MCF 10A (cell line): ENCODE data around the gene PTPRE. TPM values are rescaled to one million over a fixed set of nuclear protein-coding genes. Genes with fewer than 3 reads are reported as not detected.

ENCODE experiments used
- BruUV-seq: library from RNA; stranded (reverse); fragments of 400-500 nt; replicated peaks from 2 replicates; lab custom pipeline; 2021; lab: Mats Ljungman, UMichigan
- CTCF ChIA-PET: fragments of 300-600 bp; sonication (Branson Sonifier 250); formaldehyde crosslinking; extraction: SDS; loops from one replicate; lab custom pipeline; 2021; ENCODE audit warnings: antibody characterized with exemption, inconsistent platforms; lab: Yijun Ruan, JAX
- POLR2A ChIA-PET: fragments of 300-600, 350-650 bp; sonication (Branson Sonifier 250); formaldehyde crosslinking; extraction: SDS; loops from one replicate; lab custom pipeline; 2020; ENCODE audit warnings: antibody characterized with exemption, inconsistent platforms; lab: Yijun Ruan, JAX
- DNase-seq: peaks from one replicate; pipeline ENCODE4 v3.0.0-alpha.2; 2018; ENCODE audit not compliant: unreplicated experiment
- H3K27ac Mint-ChIP-seq: one replicate; pipeline ENCODE4 v1.8.0; 2022; ENCODE audit warnings: mild to moderate bottlenecking, low read depth, mixed read lengths; ENCODE audit not compliant: unreplicated experiment
- H3K27me3 Mint-ChIP-seq: one replicate; pipeline ENCODE4 v1.8.0; 2022; ENCODE audit warnings: mixed read lengths; ENCODE audit not compliant: insufficient read depth, unreplicated experiment
- H3K36me3 Mint-ChIP-seq: one replicate; pipeline ENCODE4 v1.8.0; 2022; ENCODE audit warnings: mild to moderate bottlenecking, moderate library complexity, mixed read lengths; ENCODE audit not compliant: insufficient read depth, unreplicated experiment
- H3K4me1 Mint-ChIP-seq: one replicate; pipeline ENCODE4 v1.8.0; 2022; ENCODE audit warnings: mixed read lengths; ENCODE audit not compliant: insufficient read depth, unreplicated experiment
- H3K4me3 Mint-ChIP-seq: one replicate; pipeline ENCODE4 v1.8.0; 2022; ENCODE audit warnings: mild to moderate bottlenecking, moderate library complexity, mixed read lengths; ENCODE audit not compliant: unreplicated experiment
- H3K9me3 Mint-ChIP-seq: one replicate; pipeline ENCODE4 v1.8.0; 2022; ENCODE audit warnings: mixed read lengths; ENCODE audit not compliant: unreplicated experiment
- CTCF ChIP-seq: fragments of 200-600 bp; IDR thresholded peaks from one replicate; pipeline ENCODE4 v1.8.0; 2022; ENCODE audit warnings: antibody characterized with exemption, mild to moderate bottlenecking; ENCODE audit not compliant: unreplicated experiment
- intact Hi-C: fragments of 100-400 bp; cut with micrococcal nuclease; formaldehyde crosslinking; loops from 2 replicates; pipeline ENCODE4 v1.14.1; 2022
- total RNA-seq: library from RNA; stranded (reverse); gene quantifications from 2 replicates; pipeline ENCODE4 v1.2.3, GENCODE V29; 2022

PTPRE gene
- total RNA-seq, 1 experiment from 2014 or later, result 34.6 TPM

- DNase-seq, result peak; percentile 77
- ChIA-PET POLR2A (interaction anchor here (0.5 to 7.0 kb wide), 18 partner anchors 9 to 1909 kb away, joined by 3 to 216 read pairs (median 4); partner anchors contain the start of genes MKI67 and PTPRE), CTCF (interaction anchor here (0.6 to 13.8 kb wide), 12 partner anchors 14 to 333 kb away, joined by 3 to 146 read pairs (median 3); no protein-coding TSS in a partner anchor)
- no peak for TF ChIP-seq CTCF
- Mint-ChIP-seq H3K4me1 (peaks cover 21% of the 10 kb centered on the region), H3K4me3 (peak overlapping the region; percentile 78), H3K27me3 (no peaks in the 10 kb centered on the region), H3K27ac (peak overlapping the region; percentile 91), H3K36me3 (peaks cover 36% of the 10 kb centered on the region), H3K9me3 (no peaks in the 10 kb centered on the region)
- TSS peak; percentile 96 for BruUV-seq
- intact Hi-C loops, result loop anchor here (1.0 kb wide), 2 partner anchors 16 to 21 kb away; no protein-coding TSS in a partner anchor
Measured at GRCh38 chr10:128047991-128048818, 141.3 kb downstream of the PTPRE start.

GRCh38 chr10:128048819-128049210, 141.9 kb downstream of the PTPRE start:
- TF ChIP-seq CTCF, result no peak
- Mint-ChIP-seq H3K27me3 (no peaks in the 10 kb centered on the region), H3K36me3 (peaks cover 36% of the 10 kb centered on the region), H3K27ac (peak overlapping the region; percentile 91), H3K4me1 (peaks cover 21% of the 10 kb centered on the region), H3K9me3 (no peaks in the 10 kb centered on the region), H3K4me3 (peak overlapping the region; percentile 78)
- no peak for DNase-seq
- BruUV-seq, result no TSS peak
- intact Hi-C loops, result loop anchor here (1.0 kb wide), 2 partner anchors 15 to 20 kb away; no protein-coding TSS in a partner anchor
- CTCF ChIA-PET, result interaction anchor here (0.9 to 13.8 kb wide), 9 partner anchors 14 to 334 kb away, joined by 3 to 146 read pairs (median 4); no protein-coding TSS in a partner anchor
- POLR2A ChIA-PET, result interaction anchor here (0.6 to 7.0 kb wide), 12 partner anchors 13 to 1909 kb away, joined by 3 to 216 read pairs (median 6); partner anchors contain the start of gene MKI67

- no TSS peak for BruUV-seq
- CTCF ChIA-PET, result interaction anchor here (0.9 to 13.8 kb wide), 6 partner anchors 14 to 40 kb away, joined by 3 to 146 read pairs (median 15); no protein-coding TSS in a partner anchor
Measured at GRCh38 chr10:128049226-128050120, 142.6 kb downstream of the PTPRE start.

More at GRCh38 chr10:128049226-128050120, 142.6 kb downstream of the PTPRE start:
- intact Hi-C loops, result no loop called here
- no peak for TF ChIP-seq CTCF
- DNase-seq, result no peak
- Mint-ChIP-seq H3K36me3 (peaks cover 41% of the 10 kb centered on the region), H3K9me3 (no peaks in the 10 kb centered on the region), H3K4me1 (peaks cover 21% of the 10 kb centered on the region), H3K27ac (peak overlapping the region; percentile 91), H3K27me3 (no peaks in the 10 kb centered on the region), H3K4me3 (peak overlapping the region; percentile 78)
- POLR2A ChIA-PET, result interaction anchor here (1.2 to 7.0 kb wide), 7 partner anchors 12 to 99 kb away, joined by 4 to 216 read pairs (median 9); partner anchors contain the start of gene MKI67
